ENCODE measurements around the gene MPO. TPM values are rescaled to one million over a fixed set of nuclear protein-coding genes. Genes with fewer than 3 reads are reported as not detected.

Gene MPO
- total RNA-seq, 2 donors from 2014 or later, result 0.57 TPM; not detected in 1

- WGBS, result 21% methylated on average over 2 of the region's 2 CpGs
- intact Hi-C loops (cut with DNase I), result no loop called here
Observed at GRCh38 chr17:58289869-58290268, 9.1 kb upstream of the MPO start.

GRCh38 chr17:58285422-58285810, 4.7 kb upstream of the MPO start:
- Histone ChIP-seq H3K27me3 (replicated peaks; ENCODE audit: insufficient read depth) (no peaks in the 10 kb centered on the region), H3K4me3 (no peak overlapping the region), H3K4me1 (replicated peaks) (no peaks in the 10 kb centered on the region), H3K36me3 (no peaks in the 10 kb centered on the region), H3K27ac (no peak overlapping the region), H3K9me3 (no peaks in the 10 kb centered on the region)
- WGBS, result 95% methylated on average over 3 of the region's 3 CpGs
- DNase-seq (ENCODE audit: low spot score), result no peak
- TF ChIP-seq POLR2A (IDR thresholded peaks at IDR 0.05) (no peak), POLR2AphosphoS5 (IDR thresholded peaks at IDR 0.05) (no peak)
- TF ChIP-seq, protein P1, sequence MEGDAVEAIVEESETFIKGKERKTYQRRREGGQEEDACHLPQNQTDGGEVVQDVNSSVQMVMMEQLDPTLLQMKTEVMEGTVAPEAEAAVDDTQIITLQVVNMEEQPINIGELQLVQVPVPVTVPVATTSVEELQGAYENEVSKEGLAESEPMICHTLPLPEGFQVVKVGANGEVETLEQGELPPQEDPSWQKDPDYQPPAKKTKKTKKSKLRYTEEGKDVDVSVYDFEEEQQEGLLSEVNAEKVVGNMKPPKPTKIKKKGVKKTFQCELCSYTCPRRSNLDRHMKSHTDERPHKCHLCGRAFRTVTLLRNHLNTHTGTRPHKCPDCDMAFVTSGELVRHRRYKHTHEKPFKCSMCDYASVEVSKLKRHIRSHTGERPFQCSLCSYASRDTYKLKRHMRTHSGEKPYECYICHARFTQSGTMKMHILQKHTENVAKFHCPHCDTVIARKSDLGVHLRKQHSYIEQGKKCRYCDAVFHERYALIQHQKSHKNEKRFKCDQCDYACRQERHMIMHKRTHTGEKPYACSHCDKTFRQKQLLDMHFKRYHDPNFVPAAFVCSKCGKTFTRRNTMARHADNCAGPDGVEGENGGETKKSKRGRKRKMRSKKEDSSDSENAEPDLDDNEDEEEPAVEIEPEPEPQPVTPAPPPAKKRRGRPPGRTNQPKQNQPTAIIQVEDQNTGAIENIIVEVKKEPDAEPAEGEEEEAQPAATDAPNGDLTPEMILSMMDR (IDR thresholded peaks at IDR 0.05), result no peak
- intact Hi-C loops (cut with DNase I), result no loop called here

More at GRCh38 chr17:58289869-58290268, 9.1 kb upstream of the MPO start:
- Histone ChIP-seq H3K4me3 (no peak overlapping the region), H3K36me3 (no peaks in the 10 kb centered on the region), H3K4me1 (replicated peaks) (no peaks in the 10 kb centered on the region), H3K27ac (no peak overlapping the region), H3K9me3 (no peaks in the 10 kb centered on the region), H3K27me3 (replicated peaks; ENCODE audit: insufficient read depth) (no peaks in the 10 kb centered on the region)
- DNase-seq (ENCODE audit: low spot score), result no peak
- TF ChIP-seq POLR2AphosphoS5 (IDR thresholded peaks at IDR 0.05) (no peak), POLR2A (IDR thresholded peaks at IDR 0.05) (no peak)
- TF ChIP-seq, protein P1 (IDR thresholded peaks at IDR 0.05), result no peak

- TF ChIP-seq, protein P1 (IDR thresholded peaks at IDR 0.05), result no peak
- TF ChIP-seq POLR2AphosphoS5 (IDR thresholded peaks at IDR 0.05), result no peak
- TF ChIP-seq POLR2A (IDR thresholded peaks at IDR 0.05), result no peak
- no peak for DNase-seq (ENCODE audit: low spot score)
- no peaks in the 10 kb centered on the region for H3K4me1 ChIP-seq (replicated peaks)
- intact Hi-C loops (cut with DNase I), result no loop called here
- H3K36me3 ChIP-seq, result no peaks in the 10 kb centered on the region
- H3K27me3 ChIP-seq (replicated peaks; ENCODE audit: insufficient read depth), result no peaks in the 10 kb centered on the region
- no peak overlapping the region for H3K4me3 ChIP-seq
- WGBS, result 61% methylated on average over 6 of the region's 6 CpGs
- no peaks in the 10 kb centered on the region for H3K9me3 ChIP-seq
- H3K27ac ChIP-seq, result no peak overlapping the region
Observed at GRCh38 chr17:58284613-58285421, 4.1 kb upstream of the MPO start.

DNA sequence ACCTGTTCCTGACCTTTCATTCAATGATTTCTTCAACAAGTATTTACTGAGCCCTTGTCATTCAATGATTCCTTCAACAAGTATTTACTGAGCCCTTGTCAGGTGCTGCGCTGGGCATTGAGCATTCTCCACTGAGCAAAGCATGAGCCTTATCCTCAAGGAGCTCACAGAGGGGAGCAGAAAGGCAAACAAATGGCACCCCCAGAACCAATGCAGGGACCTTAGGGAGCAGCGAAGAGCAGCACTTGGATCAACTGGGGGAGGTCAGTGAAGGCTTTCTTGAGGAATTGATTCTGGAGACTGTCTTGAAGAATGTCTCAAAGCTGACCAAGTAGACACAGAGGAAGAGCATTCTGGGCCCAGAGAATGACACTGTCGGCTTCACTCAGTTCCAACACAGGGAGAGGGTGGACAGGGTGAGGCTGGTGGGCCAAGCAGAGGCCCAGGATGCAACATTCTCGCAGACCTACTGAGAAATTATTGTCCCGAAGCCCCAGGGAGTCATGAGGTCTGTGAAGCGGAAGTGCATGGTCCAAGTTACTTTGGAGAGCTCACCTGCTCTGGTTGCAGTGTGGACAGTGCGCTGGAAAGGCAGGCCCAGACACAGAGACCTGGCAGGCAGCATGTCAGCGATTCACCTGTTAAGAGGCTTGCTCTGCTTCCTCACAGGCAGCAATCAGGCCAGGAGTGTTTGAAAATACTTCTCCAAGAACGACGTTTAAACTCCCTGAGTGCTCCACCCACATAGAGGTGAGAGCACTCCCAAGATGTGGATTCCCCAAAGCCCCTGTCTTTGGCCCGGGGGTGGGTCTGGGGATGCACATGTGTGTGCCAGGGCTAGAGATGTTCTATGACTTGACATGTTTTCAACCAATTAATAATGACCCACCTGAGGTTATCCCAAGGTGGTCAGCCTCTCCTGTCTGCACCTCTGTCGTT, 3.2 kb upstream of the MPO start:
- H3K4me3 ChIP-seq, result no peak overlapping the region
- H3K9me3 ChIP-seq, result no peaks in the 10 kb centered on the region
- DNase-seq (ENCODE audit: low spot score), result no peak
- no peaks in the 10 kb centered on the region for H3K36me3 ChIP-seq
- intact Hi-C loops (cut with DNase I), result no loop called here
- no peaks in the 10 kb centered on the region for H3K27me3 ChIP-seq (replicated peaks; ENCODE audit: insufficient read depth)
- no peaks in the 10 kb centered on the region for H3K4me1 ChIP-seq (replicated peaks)
- no peak for TF ChIP-seq POLR2AphosphoS5 (IDR thresholded peaks at IDR 0.05)
- TF ChIP-seq POLR2A (IDR thresholded peaks at IDR 0.05), result no peak
- TF ChIP-seq, protein P1 (IDR thresholded peaks at IDR 0.05), result no peak
- 64% methylated on average over 12 of the region's 12 CpGs for WGBS
- no peak overlapping the region for H3K27ac ChIP-seq
